ENCODE data around the gene PDIA2.

PDIA2 gene

GRCh38 chr16:280005-280460 is 2.9 kb upstream of the PDIA2 start:
- no peak for DNase-seq (ENCODE audit: low read depth, low spot score)

DNA sequence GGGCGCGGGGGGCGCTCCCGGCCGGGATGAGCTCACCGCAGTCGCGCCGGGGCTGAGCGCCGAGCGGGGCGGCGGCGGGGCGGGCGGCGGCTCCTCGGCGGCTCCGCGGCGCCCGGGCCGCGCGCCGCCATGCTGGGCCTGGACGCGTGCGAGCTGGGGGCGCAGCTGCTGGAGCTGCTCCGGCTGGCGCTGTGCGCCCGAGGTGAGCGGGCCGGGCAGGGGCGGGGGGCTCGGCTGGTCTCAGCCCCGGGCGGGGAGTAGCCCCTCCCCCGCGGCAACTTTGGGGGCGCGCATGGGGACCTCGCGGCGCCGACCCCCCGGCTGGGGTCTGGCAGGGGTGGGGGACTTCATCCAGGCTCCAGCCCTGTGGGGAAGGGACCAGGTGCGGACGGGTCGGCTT is 2.4 kb upstream of the PDIA2 start, which contains the start of gene ARHGDIG:
Gene ARHGDIG (plus strand): TSS at position 40 of the 400 bp plus-strand sequence. CDS start 90 bp downstream, at position 130.
- no peak for DNase-seq (ENCODE audit: low read depth, low spot score)

DNA sequence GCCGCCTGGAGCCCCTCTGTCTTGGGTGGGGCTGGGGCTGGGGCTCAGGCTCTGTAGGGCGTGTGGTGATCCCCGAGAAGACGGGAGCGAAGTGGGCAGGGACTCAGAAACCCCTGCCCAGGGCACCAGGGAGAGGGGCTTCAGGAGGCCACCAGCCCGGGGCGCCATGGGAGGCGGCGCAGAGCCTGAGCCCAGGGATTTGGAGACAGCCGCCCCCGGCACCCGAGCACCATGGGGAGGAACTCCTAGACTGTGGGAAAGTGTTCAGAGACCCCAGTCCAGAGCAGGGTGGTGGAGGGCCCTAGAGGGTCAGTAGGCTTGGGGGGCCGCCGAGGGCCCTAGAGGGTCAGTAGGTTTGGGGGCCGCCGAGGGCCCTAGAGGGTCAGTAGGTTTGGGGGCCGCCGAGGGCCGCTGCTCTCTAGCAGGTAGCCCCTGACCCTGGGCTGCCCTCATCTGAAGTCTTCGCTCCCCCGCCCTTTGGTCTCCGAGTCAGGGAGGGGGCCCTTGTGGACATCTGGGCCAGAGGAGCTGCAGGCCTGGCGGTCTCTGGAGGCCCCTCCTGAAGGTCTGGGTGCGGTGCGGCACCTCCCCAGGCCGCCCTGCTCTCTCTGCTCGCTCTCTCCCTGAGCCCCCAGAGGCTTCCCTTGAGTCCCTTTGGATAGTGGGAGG is 1.8 kb upstream of the PDIA2 start:
- DNase-seq (ENCODE audit: low read depth, low spot score): no peak

DNA sequence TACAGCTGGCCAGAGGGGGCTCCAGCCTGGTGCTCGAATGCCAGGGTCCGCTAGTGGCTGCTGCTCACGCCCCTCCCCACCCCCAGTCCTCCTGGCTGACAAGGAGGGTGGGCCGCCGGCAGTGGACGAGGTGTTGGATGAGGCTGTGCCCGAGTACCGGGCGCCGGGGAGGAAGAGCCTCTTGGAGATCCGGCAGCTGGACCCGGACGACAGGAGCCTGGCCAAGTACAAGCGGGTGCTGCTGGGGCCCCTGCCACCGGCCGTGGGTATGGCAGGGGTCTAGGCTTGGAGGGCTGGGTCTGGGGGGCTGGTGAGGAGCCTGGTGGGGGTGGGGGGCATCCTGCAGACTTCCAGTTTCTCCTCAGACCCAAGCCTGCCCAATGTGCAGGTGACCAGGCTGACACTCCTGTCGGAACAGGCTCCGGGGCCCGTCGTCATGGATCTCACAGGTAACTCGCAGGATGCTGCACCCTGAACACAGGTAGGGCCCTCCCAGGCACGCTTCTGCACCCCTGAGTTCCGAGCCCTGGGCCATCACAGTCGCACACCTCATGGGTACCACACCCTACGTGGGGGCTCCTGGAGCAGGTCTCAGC is 1.2 kb upstream of the PDIA2 start:
- no peak for DNase-seq (ENCODE audit: low read depth, low spot score)

DNA sequence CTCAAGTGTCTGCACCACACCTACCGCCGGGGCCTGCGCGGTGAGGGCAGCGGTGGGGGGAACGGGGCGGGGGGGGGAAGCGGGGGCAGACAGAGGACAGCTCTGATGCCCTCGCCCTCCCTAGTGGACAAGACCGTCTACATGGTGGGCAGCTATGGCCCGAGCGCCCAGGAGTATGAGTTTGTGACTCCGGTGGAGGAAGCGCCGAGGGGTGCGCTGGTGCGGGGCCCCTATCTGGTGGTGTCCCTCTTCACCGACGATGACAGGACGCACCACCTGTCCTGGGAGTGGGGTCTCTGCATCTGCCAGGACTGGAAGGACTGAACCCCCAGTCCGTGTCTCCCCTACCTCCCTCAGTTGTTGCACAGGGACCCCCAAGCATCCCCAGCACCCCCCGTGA is 473 bp upstream of the PDIA2 start:
- no peak for DNase-seq (ENCODE audit: low read depth, low spot score)

DNA sequence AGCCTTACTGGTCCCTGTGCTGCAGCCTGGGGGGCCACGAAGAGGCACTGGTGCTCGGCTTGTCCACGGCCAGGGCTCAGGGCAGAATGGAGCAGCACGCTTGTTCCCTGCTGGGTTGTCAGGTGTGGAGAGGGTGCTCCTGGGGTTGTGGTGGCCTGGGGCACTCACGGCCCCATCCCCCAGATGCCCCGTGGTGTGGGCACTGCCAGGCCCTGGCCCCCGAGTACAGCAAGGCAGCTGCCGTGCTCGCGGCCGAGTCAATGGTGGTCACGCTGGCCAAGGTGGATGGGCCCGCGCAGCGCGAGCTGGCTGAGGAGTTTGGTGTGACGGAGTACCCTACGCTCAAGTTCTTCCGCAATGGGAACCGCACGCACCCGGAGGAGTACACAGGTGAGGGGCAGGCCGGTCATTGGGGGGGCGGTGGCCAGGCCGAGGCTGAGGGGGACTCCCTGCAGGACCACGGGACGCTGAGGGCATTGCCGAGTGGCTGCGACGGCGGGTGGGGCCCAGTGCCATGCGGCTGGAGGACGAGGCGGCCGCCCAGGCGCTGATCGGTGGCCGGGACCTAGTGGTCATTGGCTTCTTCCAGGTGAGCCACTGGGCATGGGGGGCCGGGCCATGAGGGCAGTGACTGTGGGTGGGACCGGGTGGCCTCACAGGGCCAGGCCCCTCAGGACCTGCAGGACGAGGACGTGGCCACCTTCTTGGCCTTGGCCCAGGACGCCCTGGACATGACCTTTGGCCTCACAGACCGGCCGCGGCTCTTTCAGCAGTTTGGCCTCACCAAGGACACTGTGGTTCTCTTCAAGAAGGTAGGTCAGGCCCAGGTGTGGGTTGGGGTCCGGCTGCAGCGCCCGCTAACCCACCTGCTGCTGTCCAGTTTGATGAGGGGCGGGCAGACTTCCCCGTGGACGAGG is 1.5 kb downstream of the PDIA2 start:
- no peak for DNase-seq (ENCODE audit: low read depth, low spot score)

GRCh38 chr16:285146-286055 is 2.4 kb downstream of the PDIA2 start:
- DNase-seq (ENCODE audit: low read depth, low spot score): no peak

DNA sequence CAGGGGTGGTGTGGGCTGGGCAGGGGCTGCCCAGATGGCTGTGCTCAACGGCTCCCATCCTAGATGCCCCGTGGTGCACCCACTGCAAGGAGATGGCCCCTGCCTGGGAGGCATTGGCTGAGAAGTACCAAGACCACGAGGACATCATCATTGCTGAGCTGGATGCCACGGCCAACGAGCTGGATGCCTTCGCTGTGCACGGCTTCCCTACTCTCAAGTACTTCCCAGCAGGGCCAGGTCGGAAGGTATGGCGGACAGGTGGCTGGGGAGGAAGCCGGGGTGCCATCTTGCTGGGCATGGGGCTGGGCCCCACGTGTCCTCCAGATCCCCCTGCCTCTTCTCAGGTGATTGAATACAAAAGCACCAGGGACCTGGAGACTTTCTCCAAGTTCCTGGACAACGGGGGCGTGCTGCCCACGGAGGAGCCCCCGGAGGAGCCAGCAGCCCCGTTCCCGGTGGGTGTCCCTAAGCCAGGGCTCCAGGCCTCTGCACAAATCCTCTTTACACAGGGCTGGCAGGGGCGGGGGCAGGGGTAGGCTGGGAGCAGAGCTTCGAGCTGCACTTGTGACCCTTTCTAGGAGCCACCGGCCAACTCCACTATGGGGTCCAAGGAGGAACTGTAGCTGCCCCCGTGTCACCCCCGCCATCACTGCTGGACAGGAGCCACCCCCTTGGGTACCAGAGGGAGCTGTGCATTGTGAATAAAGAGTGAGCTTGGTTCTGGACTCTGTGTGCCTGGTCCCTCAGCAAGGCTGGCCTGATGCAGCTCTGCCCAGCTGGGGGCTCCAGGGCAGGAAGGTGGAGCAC is 3.7 kb downstream of the PDIA2 start:
- no peak for DNase-seq (ENCODE audit: low read depth, low spot score)

GRCh38 chr16:287298-287811 is 4.4 kb downstream of the PDIA2 start:
- no peak for DNase-seq (ENCODE audit: low read depth, low spot score)

DNA sequence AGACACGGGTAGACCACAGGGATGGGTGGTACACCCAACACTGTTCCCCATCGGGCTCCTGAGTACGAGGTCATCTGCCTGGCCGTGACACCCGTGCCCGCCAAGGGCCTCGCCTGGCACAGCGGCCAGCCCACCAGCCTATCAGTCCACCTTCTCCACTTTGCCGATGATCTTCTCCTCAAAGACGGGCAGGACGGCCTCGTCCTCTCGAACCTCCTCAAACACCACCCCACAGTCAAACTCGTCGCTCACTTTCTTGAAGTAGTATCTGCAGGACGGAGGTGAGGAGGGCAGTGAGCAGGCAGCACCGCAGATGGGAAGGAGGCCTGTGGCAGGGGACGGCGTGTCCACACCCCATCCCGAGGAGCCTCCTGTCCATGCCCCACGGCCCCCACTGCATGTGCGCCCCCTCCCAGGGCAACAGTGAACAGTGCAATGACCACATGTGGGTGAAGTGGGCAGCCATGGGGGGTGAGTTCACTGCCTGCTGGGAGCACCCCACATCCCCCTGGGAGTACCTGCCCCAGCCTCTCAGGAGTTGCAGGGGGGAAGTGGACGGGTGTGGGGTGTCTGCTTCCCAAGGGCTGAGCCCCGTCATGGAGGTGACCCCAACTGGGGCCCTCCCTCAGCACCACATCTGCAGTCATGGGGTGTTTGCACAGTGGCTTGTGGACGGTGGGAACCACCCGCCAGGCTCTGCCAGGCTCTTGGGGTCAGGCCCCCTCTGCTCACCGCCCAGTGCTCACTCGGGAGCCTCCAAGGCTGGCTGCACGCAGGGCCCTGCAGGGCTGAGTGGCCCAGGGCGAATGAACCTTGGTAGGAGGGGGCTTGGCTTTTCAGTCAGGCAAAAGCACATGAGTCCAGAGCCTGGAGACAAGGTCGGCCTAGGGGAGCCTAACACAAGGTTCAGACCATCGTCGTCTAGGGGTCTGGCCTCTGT is 5.3 kb downstream of the PDIA2 start:
- DNase-seq (ENCODE audit: low read depth, low spot score): no peak

DNA sequence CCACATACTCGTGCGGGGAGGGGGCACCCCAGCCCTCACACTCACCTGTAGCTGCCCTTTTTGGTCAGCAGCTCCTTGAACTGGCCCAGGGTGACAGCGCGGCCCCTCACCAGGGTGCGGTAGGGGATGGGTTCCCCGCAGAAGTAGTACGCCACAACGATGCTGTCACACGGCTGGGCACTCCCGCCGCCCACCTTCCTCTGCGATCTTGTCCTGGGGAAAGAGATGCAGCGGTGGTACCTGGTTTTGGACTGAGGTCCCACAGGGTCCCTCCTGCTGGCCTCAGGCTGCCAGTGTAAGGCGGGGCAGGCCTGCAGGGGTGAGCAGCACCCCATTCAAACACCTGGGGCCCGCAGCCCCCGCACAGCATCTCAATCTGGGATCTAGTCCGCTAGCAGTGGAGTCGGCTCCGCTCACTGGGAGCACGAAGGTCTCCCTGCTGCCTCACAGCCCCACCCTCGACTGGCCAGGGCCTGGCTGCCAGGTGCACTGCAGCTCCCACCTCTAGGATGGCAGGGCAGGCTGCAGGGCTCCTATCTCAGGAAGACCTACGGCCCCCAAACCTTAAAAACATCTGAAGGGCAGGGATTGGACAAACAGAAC is 6.5 kb downstream of the PDIA2 start:
- no peak for DNase-seq (ENCODE audit: low read depth, low spot score)

GRCh38 chr16:290015-290680 is 7.2 kb downstream of the PDIA2 start:
- no peak for DNase-seq (ENCODE audit: low read depth, low spot score)

- no peak for DNase-seq (ENCODE audit: low read depth, low spot score)
Observed at GRCh38 chr16:290681-291405, 7.9 kb downstream of the PDIA2 start.

- no peak for DNase-seq (ENCODE audit: low read depth, low spot score)
Observed at GRCh38 chr16:291539-291938, 8.6 kb downstream of the PDIA2 start.

- no peak for DNase-seq (ENCODE audit: low read depth, low spot score)
Observed at GRCh38 chr16:293043-293775, 10.2 kb downstream of the PDIA2 start.

DNA sequence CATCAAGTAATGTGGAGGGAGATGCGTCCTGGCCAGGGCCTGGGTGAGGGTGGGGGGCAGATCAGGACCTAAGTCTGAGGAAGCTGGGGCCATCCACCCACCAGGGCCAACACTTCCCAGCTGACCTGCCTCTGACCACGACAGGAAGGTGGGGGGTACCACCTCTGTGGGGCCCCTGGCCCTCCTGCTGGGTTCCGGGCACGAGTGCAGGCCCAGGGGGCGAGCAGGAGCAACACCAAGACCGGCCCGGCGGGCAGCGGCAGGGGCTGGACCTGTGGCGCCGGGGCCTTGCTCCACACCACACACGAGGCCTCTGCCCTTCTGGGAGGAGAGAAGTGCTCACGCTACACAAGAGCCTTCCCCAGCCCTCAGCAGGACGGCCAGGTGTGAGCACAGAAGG is 13.3 kb downstream of the PDIA2 start:
- no peak for DNase-seq (ENCODE audit: low read depth, low spot score)

Data from activated CD4-positive, CD25-positive, alpha-beta regulatory T cell treated with anti-CD3 and anti-CD28 coated beads, Interleukin-2, amount 50 U/mL, for 16 hours (primary cell).